Astrocyte of the hippocampus (primary cell): ENCODE data around the gene RNF212.

ENCODE experiments used
- DNase-seq: peaks from one replicate; pipeline ENCODE4 v3.0.0; 2011; ENCODE audit warnings: low read depth, low spot score

RNF212 gene

DNA sequence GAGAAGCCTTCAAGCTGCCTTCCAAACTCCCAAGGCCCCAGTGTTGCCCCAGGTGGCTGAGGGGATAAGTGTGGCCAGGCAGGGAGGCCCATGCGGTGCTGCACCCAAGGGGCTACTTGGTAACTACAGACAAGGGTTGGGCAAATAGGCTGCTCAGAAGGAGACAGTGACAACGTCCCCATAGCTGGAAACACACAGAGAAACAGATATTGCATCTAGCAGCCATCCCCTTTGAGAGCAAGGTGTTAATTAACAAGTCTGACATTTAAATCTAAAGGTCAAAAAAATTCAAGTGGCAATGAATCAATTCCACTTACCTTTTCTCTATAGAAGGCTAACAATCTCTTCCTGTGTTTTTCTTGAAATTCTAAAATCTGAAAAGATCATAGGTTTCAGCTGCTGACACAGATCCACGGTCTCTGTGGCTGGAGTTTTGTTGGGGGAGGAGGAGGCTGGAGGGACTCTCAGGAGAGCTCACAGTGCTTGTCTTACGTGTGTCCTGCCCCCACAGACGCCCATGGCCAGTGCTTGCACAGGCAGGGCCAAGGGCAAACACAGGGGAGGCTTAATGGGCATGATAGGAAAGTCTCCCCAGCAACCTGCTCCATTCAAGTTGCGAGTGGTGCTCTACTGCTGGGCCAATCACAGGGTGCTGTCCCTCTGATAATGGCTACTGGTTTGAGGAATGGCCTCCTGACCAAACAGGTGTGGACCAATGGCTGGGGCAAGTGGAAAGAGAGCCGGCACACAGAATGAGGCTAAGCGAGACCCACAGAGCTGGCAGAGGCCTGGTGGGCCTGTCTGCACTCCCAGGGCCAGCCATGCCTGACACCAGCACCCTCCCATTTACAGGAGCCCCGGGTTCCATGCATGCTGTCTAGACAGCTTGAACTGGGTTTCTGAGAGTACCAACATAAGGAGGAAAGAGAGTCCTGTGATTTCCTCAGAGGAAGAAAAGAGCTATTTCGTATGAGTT, 22.6 kb downstream of the RNF212 start:
- DNase-seq: no peak

DNA sequence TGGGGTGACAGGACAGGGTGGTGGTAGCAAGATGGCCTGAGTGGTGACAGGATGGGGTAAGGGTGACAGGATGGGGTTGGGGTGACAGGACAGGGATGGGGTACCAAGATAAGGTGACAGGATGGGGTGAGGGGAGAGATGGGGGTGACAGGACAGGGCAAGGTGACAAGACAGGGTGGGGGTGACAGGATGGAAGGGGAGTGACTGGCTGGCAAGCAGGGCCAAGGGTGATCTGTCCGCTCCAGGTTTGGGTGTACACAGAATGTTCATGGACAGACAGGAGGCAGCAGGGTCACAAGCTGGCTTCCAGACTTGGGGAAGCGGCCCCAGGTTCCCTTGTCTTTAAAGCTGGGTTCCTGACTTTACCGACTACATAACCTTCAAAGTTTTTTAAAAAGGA, 23.3 kb downstream of the RNF212 start:
- no peak for DNase-seq

DNA sequence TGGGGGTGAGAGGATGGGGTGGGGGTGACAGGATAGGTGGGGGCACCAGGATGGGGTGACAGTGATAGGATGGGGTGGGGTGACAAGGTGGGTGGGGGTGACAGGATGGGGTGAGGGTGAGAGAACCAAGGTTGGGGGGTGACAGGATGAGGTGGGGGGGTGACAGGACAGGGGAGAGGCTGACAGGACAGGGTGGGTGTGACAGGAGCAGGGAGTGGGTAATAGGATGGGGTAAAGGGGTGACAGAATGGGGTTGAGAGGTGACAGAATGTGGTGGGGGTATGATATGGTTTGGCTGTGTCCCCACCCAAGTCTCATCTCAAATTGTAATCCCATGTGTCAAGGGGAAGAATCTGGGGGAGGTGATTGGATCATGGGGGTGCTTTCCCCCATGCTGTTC, 26.0 kb downstream of the RNF212 start:
- DNase-seq: no peak

DNA sequence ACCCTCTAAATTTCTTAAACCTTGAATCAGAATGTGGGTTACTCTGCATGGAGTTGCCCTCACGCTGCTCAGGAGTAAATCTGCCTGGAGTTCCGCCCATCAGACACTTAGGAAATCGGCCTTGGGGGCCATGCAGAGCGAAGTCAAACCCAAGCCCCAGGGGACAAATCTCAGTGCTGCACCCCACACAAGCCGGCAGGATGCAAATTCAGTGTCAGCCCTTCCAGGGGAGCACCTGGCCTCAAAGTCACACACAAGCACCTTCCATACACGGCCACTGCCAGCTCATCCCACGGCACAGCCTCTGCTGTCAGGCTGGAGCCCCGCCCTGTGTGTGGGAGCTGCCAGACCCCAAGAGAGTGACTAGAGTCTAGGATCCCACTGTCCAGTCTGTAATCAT, 27.4 kb downstream of the RNF212 start:
- no peak for DNase-seq

DNA sequence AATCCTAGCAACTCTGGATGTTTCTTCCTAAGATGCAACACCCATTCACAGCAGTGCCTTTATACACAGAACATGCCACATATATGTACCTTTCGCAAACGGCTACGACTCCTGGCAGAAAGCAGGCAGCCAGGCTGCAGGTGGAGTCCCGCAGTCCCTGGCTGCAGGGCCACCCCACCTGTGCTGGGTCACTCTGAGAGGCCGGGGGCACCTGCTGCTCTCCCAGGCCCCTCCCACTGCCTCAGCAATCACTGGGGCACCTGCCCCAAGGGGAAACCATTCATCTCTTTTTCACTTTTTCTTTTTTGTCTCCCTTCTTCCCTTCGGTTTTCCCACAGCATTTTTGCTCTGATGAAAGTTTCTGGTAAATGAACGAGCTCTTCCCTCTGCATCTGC, 28.0 kb downstream of the RNF212 start:
- no peak for DNase-seq

DNA sequence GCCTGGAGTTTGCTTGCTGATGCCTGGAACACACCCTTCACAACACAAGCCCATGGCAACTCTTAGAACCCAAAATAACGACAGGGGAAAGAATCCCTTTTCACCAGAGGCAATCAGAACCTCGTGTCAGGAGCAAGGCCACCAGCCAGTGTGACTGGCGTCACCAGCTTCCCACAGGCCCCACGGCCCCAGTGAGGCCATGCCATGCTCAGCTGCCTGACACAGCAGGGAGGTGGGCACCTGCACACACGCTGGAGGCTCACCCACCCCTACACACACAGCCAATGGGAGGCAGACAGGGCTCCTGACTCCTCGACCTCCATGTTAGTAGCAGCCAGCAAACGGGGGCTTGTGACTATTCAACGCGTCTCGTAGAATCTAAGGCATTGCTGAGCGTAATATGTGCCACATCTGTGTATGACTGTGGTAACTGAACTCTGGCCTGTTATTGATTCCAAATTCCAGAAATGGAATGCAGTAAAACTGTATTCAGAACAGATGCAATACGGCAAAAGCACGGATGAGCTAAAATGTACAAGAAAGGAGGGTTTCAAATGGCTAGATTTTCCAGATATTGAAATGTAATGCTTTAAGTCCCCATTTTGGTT, 28.5 kb downstream of the RNF212 start:
- DNase-seq: no peak

DNA sequence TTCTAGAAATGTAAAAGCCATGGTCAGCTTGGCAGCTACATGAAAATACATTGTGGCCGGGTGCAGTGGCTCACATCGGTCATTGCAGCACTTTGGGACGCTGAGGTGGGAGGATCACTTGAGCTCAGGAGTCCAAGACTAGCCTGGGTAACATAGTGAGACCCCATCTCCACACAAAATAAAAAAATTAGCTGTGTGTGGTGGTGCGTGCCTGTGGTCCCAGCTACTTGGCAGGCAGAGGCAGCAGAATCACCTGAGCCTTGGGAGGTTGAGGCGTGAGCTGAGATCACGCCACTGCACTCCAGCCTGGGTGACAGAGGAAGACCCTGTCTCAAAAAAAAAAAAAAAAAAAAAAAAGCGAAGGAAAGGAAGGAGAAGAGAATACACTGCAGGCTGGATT, 29.0 kb downstream of the RNF212 start:
- DNase-seq: no peak

DNA sequence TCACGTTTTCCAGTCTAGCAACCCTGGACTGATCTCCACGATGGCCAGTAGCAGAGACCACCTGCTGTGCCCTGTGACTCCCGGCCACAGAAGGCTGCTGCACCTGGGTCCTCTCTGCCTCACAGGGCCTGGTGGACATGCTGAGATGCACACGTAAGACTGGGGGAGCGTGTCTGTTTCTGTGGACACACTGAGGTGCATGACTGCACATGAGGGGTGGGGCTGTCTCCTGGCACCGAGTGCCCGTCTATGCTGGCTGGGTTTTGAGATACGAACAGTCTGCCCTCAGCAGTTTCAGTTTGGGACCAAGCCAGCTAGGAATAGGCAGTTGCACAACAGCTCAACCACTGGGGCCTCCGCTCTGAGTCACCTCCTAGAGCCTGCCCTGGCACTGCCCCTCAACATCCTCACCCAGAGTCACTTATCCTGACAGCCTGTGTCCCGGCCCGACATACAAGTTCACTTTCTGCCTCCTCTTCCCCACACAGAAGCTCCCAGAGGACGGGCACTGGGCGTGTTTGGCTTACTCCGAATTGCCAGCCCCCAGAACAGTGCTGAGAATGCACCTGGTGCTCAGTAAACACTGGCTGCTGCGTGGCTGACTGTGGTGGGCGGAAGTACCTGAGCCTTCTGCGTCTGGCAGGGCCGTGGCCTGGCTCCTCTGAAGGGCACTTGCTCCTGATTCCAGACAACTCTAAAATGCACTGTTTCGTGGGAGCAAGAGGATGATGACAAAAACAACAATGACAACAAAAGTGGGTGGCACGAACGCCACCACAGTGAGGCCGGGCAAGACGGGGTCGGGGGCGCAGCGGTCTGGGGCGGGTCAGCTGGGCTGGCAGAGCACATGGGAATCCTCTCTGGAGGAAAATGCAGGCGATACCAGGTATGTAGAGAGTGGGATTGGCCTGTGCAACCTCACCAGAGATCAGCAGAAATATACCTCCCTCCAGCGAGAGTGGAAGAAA, 30.9 kb downstream of the RNF212 start:
- peak; percentile 90 for DNase-seq

DNA sequence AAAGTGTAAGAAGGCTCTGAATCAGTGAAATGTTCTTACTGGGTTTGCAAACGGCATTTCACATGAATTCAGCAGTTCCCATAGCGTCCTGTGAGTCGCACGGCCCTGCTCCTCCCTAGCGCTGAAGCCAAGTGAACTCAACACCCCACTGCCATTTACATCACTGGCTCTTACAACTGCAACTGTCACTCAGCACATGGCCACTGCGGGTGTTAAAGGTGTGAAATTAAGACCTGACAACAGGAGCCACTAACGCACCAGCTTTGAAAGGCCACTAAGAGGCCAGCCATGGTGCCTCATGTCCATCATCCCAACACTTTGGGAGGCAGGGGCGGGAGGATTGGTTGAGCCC, 31.7 kb downstream of the RNF212 start:
- peak; percentile 47 for DNase-seq

DNA sequence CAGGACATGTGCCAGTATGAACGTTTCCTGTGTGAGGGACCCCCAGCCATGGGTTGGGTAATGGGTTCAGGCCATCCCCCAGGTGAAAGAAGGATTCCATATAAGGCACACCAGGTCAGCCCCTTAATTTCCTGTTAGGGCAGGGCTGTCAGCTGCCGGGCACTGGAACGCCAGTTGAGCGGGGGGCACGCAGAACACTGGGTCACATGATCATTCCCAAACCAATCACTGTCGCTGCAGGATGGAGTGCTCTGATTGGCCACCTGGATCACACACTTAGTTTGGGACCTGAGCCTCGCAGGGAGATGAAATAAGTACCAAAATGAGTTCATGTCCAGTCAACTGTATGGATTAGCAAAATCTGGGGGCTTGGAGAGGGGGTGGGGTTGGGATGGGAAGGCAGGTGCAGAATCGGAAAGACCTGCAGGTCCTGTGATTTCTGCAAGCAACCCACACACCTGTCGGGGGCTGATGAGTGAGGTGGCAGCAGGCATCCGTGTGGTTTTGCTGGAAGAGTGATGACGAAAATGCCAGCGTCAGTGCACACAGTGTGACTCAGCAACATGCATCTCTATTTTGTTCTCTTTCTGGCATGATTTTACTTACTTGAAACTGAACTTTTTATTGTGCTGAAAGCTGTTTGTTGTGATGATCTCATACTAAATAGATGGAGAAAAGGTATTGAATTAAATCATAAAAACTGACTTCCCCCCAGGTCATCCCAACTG, 32.2 kb downstream of the RNF212 start:
- DNase-seq: peak; percentile 60

DNA sequence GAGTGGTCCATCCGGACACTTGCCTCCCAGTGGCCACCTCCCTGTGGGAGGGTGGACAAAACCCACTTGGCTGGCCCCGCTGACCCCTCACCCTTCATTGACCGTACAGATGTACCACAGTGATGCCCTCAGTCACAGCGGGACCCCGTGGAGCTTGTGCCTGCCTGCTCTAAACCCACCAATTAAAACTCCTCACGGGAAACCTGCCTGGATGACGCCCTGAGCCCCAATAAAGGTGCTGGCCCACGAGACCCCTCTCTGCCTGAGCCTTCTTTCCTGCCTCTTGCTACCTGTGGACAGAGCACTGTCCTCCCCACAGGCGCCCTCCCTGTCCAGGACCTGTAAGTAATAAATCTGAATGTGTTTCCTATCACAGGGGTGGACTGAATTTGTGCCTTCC, 32.9 kb downstream of the RNF212 start:
- DNase-seq: no peak

DNA sequence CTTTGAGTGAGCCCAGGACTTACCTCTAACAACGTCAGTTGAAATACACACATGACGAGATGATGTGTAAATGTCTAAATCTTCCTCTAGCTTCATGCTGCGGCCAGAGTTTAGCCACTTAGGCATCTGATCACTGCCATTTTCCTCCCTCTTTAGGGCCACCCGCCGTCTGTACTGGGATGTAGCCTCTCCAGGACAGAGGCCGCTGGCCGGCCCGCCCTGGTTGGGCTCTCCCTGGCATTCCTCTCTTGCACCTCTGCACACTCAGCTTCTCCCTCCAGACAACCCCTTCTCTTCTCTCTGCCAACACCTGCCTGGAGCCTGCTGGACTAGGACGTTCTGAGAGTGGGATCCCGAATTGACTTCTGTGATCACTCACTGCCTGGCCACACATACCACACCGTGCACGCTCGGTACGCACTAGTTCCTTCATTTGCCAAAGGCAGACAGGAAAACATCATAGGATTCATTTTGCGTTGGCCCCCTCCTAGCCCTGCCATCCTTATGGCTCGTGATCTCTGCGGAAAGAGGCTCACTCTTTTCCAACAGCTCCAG, 33.6 kb downstream of the RNF212 start:
- DNase-seq: no peak

DNA sequence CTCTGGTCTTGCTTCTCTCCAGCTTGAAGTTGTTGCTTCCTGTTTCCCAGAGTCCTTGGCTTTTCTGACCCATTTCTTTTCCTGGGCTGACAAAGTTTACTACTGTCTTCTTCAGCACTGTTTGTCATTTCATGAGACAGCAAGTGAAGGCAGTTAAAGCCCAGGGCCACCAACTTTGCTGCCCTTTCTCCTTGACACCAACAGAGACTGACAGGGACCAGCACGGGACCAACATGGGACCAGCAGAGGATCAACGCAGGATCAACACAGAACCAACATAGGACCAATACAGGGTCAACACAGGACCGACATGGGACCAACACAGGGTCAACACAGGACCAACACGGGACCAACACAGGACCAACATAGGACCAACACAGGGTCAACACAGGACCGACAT, 34.9 kb downstream of the RNF212 start:
- no peak for DNase-seq

DNA sequence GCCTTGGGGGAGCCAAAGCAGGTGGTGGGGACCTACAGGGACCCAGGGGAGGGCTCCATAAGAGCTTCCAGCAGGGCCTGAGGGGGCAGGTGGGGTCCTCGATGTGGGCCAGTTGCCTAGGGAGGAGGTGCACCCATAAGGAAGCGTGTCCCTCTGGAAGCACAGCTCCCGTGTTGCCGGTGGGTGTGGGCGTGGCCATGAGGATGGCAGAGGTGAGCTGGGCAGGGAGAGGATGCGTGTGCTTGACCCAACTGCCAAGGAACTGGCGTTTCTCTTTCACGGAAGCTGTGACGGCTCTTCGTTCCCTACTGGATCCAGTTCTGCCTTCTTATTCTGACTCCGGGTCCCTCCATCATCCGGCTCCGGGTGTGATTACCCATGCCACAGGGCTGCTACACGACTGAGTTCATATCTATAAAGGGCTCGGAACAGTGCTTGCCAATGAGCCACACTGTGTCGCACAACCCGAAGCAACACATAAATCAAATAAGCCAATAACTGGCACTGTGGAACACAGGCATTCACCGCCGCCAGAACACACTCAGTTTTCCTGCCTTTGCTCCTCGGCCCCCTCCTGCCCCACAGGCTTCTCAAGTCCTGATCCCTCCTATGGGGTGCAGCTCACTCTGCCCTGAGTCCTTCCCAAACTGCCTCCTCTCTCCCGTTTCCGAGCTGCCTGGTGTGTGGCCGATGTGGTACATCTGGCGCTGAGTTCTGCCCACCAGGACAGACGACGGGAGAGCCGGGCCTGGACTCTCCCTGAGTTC, 35.5 kb downstream of the RNF212 start:
- no peak for DNase-seq

DNA sequence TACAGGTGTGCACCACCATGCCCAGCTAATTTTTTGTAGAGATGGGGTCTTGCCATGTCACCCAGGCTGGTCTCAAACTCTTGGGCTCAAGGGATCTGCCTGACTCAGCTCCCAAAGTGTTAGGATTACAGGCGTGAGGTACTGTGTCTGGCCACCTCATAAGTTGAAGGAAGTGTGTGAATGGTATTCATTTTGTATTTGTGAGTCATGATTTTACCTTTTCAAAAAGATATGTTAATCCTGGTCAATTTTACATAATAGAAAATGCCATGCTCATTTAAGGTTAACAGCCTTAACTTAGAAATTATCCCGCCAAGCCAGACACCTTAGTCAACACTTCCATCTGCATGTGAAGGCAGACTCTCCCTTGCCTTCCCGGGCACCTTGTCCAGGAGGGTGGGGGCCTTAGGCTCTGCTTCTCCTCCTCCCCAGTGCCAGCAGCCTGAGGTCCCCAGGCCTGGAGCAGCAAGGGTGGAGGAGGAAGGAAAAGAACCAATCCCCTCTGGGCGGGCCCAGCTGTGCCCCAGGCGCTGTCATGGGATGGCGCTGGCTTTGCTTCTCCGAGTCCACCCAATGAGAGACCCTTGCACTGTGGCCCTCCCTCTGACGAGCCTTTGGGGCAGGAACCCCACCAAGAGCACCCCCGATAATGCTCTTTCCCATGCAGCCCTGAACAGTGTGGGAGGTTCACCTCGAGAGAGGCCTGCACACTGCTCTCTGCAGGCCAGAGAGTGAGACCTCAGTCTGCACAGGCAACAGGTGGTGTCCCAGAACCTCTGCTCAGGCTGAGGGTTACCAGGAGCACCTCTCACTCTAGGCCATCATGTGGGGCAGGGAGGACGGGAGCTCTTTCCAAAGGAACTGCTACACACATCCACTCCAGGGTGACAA, 37.3 kb downstream of the RNF212 start:
- no peak for DNase-seq

DNA sequence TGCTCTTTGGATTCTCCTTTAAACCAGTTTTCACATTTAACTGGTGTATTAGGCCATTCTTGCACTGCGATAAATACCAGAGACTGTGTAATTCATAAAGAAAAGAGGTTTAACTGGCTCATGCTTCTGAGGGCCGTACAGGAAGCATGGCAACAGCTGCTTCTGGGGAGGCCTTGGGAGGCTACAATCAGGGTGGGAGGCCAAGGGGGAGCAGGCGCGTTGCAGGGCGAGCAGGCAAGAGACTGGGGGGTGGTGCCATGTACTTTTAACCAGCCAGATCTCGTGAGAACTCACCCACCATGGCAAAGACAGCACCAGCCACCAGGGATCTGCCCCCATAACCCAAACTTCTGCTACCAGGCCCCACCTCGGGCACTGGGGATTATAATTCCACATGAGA, 38.1 kb downstream of the RNF212 start:
- DNase-seq: no peak

DNA sequence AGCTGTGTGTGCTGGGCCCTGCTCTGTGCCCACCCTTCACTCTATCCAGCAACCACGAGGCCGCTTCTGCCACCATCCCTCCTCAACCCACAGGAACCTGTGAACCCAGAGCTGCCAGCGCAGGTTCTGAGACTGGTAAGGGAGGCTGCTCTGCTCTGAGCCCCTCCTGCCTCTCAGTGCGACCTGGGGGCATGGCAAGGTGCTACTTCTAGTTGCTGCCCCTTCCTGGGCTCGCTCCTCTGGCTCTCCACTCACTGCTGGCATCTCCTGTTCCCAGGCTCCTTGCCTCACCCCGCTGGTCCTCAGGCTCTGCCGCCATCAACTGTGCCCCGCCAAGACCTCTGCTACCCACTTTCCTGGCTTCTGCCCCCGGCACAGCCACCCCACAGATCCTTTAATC, 39.3 kb downstream of the RNF212 start:
- DNase-seq: no peak

DNA sequence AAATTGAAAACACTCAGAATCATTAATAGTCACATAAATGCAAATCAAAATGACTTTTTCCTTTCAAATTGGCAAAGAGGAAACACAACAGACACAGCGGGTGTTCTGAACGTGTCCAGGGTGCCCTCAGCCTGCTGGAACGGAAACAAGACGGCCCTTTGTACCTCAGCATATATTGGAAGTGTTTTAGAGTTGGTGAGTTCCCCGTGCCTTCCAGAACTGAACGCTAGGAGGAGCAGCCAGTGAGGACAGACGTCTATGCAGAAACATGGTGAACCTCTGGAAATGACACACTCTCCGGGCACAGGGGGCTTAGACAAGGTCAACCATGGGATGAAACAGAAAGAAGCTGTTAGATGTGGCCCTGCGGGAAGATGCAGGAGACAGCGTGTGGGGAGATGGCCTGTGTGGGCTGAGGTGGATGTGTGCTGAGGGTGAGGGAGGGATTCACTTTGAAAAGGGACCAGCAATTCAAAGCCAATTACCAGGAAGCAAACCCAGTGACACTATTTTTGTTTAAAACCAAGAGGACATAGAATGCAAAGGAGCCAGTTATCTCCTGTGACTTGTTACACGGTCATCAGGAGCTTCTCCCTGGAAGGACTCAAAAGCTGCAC, 40.4 kb downstream of the RNF212 start:
- DNase-seq: peak; percentile 74

DNA sequence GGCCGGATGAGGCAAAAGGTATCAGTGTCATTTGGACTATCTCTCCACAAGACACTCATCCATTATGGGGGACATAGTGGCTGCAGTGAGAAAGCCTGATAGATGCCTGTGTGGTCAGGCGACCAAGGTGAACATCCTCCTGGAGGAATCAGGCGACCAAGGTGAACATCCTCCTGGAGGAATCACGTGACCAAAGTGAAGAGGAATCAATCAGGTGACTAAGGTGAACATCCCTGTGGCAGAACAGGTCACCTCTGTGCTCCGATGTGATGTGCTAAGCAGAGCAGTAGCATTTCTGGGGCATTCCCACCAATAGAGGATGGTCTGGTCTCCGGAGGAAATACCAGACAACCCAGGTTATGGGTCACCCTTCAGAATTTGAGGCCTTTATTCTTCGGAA, 44.0 kb downstream of the RNF212 start:
- no peak for DNase-seq
